GM19025 (cell line): ENCODE results near the gene AMT.
"Not testable (repeated sequence)": the region's sequence is repeated elsewhere in the genome, so short reads cannot be mapped to it uniquely, and the experiment has no call there.

Source experiments
- ATAC-seq: cut with Tn5 transposase; IDR thresholded peaks from one replicate; pipeline ENCODE4 v1.9.1; 2021; ENCODE audit warnings: mild to moderate bottlenecking, low read depth, moderate library complexity; ENCODE audit not compliant: unreplicated experiment

AMT gene

GRCh38 chr3:49399461-49399860 is 22.8 kb downstream of the AMT start:
- no peak for ATAC-seq

GRCh38 chr3:49397470-49397869 is 24.8 kb downstream of the AMT start:
- no peak for ATAC-seq

- ATAC-seq: not testable (repeated sequence)
Observed at GRCh38 chr3:49391310-49391709, 31.0 kb downstream of the AMT start.

- no peak for ATAC-seq
Observed at GRCh38 chr3:49389297-49389696, 33.0 kb downstream of the AMT start.

GRCh38 chr3:49388289-49388820 is 33.9 kb downstream of the AMT start:
- ATAC-seq: no peak

GRCh38 chr3:49387721-49388120 is 34.6 kb downstream of the AMT start:
- no peak for ATAC-seq

- ATAC-seq: no peak
Observed at GRCh38 chr3:49386056-49386756, 36.1 kb downstream of the AMT start.

GRCh38 chr3:49385617-49386016 is 36.7 kb downstream of the AMT start:
- no peak for ATAC-seq

- no peak for ATAC-seq
Observed at GRCh38 chr3:49383387-49383786, 38.9 kb downstream of the AMT start.

- no peak for ATAC-seq
Observed at GRCh38 chr3:49378249-49378895, 43.9 kb downstream of the AMT start.

GRCh38 chr3:49377483-49377882 is 44.8 kb downstream of the AMT start:
- no peak for ATAC-seq

GRCh38 chr3:49371946-49372345 is 50.3 kb downstream of the AMT start:
- ATAC-seq: no peak

- ATAC-seq: no peak
Observed at GRCh38 chr3:49370585-49371290, 51.5 kb downstream of the AMT start.
